IPS-NIHi7 (cell line): ENCODE data around the gene ZBTB17.
"Not testable (repeated sequence)": the region's sequence is repeated elsewhere in the genome, so short reads cannot be mapped to it uniquely, and the experiment has no call there.

Source experiments
- DNase-seq: peaks from one replicate; pipeline ENCODE4 v3.0.0; 2012; ENCODE audit warnings: mixed read lengths; ENCODE audit errors: extremely low spot score

Gene ZBTB17

GRCh38 chr1:16011936-16012589, 36.2 kb upstream of the ZBTB17 start:
- DNase-seq, result no peak

GRCh38 chr1:16010837-16011236, 34.9 kb upstream of the ZBTB17 start:
- no peak for DNase-seq

- DNase-seq, result no peak
Measured at GRCh38 chr1:16009678-16010077, 33.8 kb upstream of the ZBTB17 start.

- DNase-seq, result peak; percentile 85
Measured at GRCh38 chr1:16009030-16009460, 33.1 kb upstream of the ZBTB17 start.

- DNase-seq, result no peak
Measured at GRCh38 chr1:16007671-16008341, 31.9 kb upstream of the ZBTB17 start.

- no peak for DNase-seq
Measured at GRCh38 chr1:16006552-16007485, 30.9 kb upstream of the ZBTB17 start.

- no peak for DNase-seq
Measured at GRCh38 chr1:16006010-16006409, 30.1 kb upstream of the ZBTB17 start.

- DNase-seq, result no peak
Measured at GRCh38 chr1:16005597-16005996, 29.7 kb upstream of the ZBTB17 start.

GRCh38 chr1:16001274-16001673, 25.4 kb upstream of the ZBTB17 start:
- not testable (repeated sequence) for DNase-seq

GRCh38 chr1:15998929-15999328, 23.0 kb upstream of the ZBTB17 start:
- no peak for DNase-seq

- DNase-seq, result no peak
Measured at GRCh38 chr1:15997637-15998280, 21.9 kb upstream of the ZBTB17 start.

- no peak for DNase-seq
Measured at GRCh38 chr1:15997076-15997585, 21.2 kb upstream of the ZBTB17 start.

GRCh38 chr1:15994590-15995351, 18.9 kb upstream of the ZBTB17 start:
- peak; percentile 72 for DNase-seq

- DNase-seq, result no peak
Measured at GRCh38 chr1:15994081-15994480, 18.2 kb upstream of the ZBTB17 start.

GRCh38 chr1:15993666-15994065, 17.8 kb upstream of the ZBTB17 start:
- DNase-seq, result no peak

- no peak for DNase-seq
Measured at GRCh38 chr1:15992582-15993500, 16.9 kb upstream of the ZBTB17 start.

GRCh38 chr1:15992187-15992553, 16.3 kb upstream of the ZBTB17 start:
- no peak for DNase-seq

GRCh38 chr1:15991427-15992186, 15.7 kb upstream of the ZBTB17 start:
- no peak for DNase-seq

GRCh38 chr1:15989776-15990175, 13.9 kb upstream of the ZBTB17 start:
- no peak for DNase-seq
